Ramos (cell line): Measurements from ENCODE around the gene APOL4.
"Not testable (repeated sequence)": the region's sequence is repeated elsewhere in the genome, so short reads cannot be mapped to it uniquely, and the experiment has no call there.

Experiments
- in situ Hi-C: fragments of 300-500 bp; cut with MboI; formaldehyde crosslinking; loops from one replicate; pipeline ENCODE4 v1.14.3; 2022; ENCODE audit warnings: low sequenced_read_pairs; ENCODE audit not compliant: unreplicated experiment

APOL4 gene

GRCh38 chr22:36161793-36162126, 39.8 kb downstream of the APOL4 start:
- in situ Hi-C loops, result not testable (repeated sequence)

DNA sequence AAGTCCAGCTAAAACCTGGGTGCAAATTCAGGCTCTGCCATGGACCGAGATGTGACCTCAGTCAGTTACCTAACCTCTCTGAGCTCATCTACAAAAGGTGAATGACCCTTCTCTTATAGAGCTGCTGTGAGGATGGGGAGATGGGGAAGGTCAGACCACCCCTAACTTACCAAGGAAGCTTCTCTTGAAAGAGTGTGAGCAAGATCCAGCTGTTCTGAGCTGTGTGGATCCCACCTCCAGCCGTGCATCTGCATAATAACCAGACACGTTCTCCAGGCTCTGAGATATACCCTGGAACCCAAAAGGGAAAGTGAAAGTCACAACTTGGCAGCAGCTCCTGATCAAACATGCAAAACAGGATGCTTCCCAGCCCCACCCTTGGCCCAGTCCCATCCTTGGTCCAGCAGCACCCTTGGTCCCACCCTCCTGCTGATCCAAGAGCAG, 41.1 kb downstream of the APOL4 start, which contains the start of gene APOL3:
TSS of gene APOL3 (minus strand) at position 257 of the 444 bp plus-strand sequence. CDS start 11,700 bp downstream, outside the sequence.
- in situ Hi-C loops, result no loop called here

DNA sequence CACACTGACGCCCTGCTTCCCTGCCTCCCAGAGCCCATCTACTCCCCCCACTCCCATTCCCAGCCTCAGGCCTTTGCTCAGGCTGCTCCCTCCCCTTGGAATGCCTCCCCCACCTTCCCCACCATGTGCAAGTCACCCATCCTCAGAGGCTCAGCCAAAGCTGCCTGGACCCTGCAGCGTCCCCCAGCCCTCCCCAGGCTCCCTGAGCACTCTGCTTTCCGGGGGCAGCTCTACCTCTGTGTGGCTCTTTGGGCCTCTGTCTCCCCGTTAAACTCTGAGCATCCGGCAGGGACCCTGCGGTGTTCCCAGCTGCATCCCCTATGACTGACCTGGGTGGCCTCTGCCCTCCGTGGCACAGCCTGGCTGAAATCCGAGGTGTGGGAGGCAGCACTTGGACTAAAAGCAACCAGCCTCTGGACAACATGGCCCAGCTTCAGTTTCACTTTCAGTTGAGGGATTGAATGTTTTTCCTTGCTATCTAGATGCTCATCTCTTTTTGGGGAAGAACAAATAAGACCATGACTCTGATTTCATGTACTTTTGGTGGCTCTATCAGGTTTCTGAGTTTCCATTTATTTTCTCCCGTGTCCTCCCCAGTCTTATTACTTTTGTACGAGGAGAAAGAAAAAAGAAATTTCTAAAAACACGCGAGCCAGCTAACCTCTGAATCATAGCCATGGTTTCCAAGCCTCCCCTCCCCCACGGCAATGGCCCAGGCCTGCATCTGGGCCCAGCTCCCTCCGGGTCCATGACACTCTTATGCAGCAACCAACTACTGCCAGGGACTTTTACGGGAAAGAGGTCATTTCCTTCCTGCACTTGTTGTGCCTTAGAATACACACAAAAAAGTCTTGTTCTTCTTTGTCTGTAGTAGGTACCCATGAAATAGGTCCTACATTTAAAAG, 44.8 kb downstream of the APOL4 start:
- in situ Hi-C loops, result no loop called here

- in situ Hi-C loops, result no loop called here
Observed at GRCh38 chr22:36156119-36156514, 45.5 kb downstream of the APOL4 start.

DNA sequence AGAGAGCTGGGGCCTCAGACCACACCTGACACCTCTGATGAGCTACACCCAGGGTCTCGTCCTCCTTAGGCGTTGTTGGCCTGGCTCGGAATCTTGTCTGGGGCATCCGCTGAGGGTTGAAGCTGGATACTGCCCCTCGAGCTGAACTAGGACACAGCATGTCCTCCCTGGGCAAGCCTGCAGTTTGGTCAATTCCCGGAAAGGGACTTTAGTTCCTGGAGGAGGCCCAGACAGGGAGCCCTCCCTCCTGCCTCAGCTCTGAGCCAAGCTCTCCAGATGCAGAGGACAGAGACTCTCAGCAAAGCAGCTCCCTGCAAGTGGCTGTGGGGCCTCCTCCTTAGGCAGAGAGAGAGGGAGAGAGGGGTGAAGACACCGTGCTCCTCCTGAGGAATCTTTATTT, 45.9 kb downstream of the APOL4 start:
- in situ Hi-C loops, result no loop called here

- in situ Hi-C loops, result no loop called here
Observed at GRCh38 chr22:36154423-36154945, 47.1 kb downstream of the APOL4 start.

DNA sequence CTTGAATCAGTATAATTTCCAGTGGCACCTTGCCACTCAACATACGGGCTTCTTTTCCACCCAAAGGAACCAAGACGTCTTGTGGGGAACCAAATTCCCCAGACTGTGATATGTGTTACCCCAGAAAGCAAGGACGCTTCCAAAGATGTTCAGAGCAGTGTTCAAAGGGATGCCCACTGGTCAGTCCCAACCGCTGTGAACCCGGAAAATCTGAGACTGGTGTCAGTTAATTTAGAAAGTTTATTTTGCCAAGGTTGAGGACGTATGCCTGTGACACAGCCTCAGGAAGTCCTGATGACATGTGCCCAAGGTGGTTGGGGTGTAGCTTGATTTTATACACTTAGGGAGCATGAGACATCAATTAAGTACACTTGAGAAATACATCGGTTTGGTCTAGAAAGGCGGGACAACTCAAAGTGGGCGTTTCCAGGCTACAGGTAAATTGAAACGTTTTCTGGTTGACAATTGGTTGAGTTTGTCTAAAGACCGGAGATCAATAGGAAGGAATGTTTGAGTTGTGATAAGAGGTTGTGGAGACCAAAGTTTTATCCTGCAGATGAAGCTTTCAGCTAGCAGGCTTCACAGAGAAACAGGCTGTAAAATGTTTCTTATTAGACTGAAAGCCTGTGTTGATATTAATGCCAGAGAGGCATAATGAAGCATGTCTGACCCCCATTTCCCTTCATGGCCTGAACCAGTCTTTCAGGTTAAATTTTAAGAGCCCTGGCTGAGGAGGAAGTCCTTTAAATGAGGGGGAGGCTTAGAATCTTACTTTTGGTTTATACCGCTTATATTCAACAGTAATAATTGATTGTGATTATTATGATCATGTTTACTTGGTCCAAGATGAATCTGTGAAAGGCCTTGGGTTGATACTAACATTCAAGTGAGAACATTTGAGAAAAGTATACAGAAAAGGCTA, 47.8 kb downstream of the APOL4 start:
- in situ Hi-C loops, result no loop called here

- in situ Hi-C loops, result not testable (repeated sequence)
Observed at GRCh38 chr22:36152821-36153220, 48.8 kb downstream of the APOL4 start.

DNA sequence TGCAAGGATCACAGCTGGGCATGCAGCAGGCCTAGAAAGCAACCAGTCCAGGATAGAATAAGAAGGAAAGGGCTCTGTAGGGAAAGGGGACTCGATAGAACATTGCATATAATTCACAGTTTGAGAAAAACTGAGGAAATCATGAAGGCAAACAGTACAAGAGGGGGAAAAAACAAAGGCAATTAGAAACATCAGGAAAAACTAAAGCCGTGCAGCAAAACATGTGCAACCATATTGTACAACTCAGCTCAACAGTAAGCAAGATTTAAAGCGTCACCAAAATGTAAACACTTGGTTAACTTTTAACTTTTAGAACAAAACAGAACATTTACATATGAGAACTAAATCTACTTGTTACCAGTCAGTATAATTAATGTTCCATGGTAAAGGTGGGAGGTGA, 49.5 kb downstream of the APOL4 start:
- in situ Hi-C loops, result no loop called here

DNA sequence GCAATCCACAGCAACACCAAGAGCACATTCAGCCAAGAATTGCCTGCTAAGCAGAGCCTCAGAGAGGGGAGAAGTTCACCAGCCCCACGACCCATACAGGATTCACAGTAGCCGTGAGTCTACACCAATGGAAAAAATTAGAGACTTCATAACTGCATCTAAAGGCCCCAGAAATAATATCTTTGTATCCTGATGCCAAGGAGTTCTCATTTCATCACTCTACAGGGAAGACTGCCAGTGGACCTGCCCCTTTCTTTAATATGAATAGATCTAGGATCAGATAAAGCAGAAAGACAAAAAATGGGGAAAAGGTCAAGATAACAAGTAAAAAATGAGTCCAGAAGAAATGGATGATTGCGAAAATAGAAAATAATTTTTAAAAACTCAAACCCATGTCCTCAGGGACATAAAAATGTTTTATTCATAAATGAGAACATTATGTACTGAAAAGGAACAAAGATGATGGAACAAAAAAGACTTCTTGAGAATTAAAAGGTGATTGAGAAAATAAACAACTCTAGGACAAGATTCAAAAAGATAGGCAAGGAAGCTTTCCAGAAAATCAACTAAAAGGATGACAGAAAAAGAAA, 50.5 kb downstream of the APOL4 start:
- in situ Hi-C loops, result no loop called here

GRCh38 chr22:36149441-36149840, 52.2 kb downstream of the APOL4 start:
- in situ Hi-C loops, result no loop called here

- in situ Hi-C loops, result no loop called here
Observed at GRCh38 chr22:36148411-36148810, 53.2 kb downstream of the APOL4 start.

DNA sequence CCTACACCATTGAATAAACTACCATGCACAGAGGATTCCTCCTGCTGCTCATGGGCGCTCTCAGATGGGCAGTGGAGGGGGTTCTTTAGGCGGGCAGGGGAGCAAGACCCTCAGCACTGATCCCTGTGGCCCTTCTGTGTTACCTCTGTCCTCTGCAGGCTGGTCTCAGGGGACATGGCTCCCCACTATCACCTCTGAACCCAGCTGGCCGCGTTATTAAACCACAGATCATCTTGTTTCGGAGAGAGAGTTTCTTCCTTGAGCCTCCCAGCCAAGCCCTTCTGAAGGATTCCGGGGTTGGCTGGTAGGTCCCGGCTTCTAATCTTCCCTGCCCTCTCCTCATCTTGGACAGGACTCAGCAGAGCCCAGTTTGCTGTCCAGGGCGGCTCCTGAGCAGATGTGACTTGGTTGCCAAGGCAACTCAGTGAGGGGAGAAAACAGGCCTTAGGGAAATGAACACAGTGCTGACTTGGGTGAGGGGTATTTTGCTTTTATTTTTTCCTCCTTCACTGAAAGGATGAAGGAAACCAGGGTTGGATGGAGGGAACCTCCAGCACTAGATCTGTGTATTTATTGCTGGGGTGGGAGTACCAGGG, 54.3 kb downstream of the APOL4 start:
- in situ Hi-C loops, result no loop called here

DNA sequence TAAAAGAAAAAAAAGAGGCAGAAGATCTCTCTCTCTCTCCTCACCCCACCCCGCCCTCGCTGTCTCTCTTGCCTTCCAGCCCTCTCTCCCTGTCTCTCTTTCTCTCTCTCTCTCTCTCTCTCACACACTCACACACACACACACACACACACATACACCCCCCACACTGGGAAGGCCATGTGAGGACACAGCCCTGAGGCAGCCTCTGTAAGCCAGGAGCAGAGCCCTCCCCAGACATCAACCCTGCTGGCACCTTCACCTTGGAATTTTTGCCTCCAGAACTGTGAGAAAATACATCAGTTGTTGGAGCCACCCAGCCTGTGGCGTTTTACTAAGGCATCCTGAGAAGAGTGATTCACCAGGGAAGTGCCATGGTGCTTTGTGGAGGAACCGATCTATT, 55.7 kb downstream of the APOL4 start:
- in situ Hi-C loops, result no loop called here

GRCh38 chr22:36144886-36145541, 56.6 kb downstream of the APOL4 start:
- in situ Hi-C loops, result loop anchor here (5.0 kb wide), 1 partner anchor 37 kb away; no protein-coding TSS in a partner anchor

GRCh38 chr22:36143956-36144355, 57.7 kb downstream of the APOL4 start:
- in situ Hi-C loops, result loop anchor here (5.0 kb wide), 1 partner anchor 38 kb away; no protein-coding TSS in a partner anchor

DNA sequence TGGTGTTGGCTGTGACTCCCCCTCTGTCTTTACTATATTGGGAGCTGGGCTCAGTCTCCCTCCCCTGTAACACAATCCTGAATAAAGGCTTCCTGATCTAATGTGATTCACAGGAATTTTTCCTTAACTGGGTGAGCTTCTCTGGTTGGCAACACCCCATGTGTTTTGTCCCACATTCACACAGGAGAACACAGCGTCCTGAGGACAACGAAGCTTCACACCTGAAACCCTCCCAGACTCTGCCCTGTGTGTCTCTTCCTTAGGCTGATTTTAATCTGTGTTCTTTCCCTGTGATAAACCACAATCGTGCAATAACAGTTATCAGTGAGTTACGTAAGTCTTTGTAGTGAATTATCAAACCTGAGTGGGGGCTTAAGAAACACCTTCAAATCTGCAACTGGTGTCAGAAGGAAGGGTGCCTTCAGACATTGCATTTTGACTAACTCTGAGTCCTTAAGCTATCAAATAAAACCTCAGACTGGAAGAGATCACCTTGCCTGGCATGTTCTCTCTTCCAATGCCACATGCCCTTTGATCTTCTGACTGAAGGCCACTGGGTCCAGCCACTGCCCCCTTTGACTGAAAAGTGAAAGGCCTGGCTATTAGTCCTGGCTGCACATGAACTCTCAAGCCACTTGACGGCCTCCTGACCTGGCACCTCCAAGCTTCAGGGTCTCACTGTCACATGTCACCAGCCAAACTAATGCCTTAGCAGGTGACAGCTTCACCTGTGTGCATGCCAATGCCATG, 58.4 kb downstream of the APOL4 start:
- in situ Hi-C loops, result loop anchor here (5.0 kb wide), 1 partner anchor 39 kb away; no protein-coding TSS in a partner anchor

DNA sequence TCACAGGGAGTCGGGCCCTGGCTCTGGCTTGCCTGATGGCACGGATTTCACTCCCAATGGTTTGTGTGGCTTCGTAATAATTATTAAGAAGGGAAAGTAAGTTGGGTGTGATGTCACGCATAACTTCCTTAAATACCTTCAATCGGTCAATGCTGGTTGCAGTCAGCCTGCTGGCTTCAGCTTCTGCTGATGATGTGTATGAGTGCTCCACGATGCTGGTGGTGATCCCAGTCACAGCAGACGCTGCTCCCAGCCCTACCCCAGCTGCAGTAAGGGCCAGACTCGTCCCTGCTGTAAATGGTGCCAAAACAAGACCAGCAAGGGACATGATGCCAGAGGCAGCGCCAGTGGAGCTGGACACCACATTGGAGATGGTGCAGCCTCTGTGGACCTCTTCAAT, 60.1 kb downstream of the APOL4 start:
- in situ Hi-C loops, result loop anchor here (5.0 kb wide), 1 partner anchor 41 kb away; no protein-coding TSS in a partner anchor
